Breast epithelium (tissue), 4 donors: ENCODE results near the gene PARP15. TPM values are rescaled to one million over a fixed set of nuclear protein-coding genes. Genes with fewer than 3 reads are reported as not detected.

ENCODE experiments used
- DNase-seq, 2 donors: peaks; one replicate each; pipeline ENCODE4 v3.0.0-alpha.2; 2019; ENCODE audit warnings: low spot score in 2 of 2
- H3K27ac ChIP-seq, 2 donors: fragments of 200-600 bp; sonication (generic) in 1 of 2; one replicate each; pipeline ENCODE4 v1.5.1; 2016 to 2019; ENCODE audit warnings: mild to moderate bottlenecking in 1 of 2
- H3K27me3 ChIP-seq, 2 donors: fragments of 200-600 bp; sonication (generic) in 1 of 2; one replicate each; pipeline versions ENCODE4 v1.5.1 to v1.6.0; 2017 to 2019; ENCODE audit warnings: control low read depth in 1 of 2, mild to moderate bottlenecking in 1 of 2
- H3K36me3 ChIP-seq: fragments of 200-600 bp; one replicate; pipeline ENCODE4 v1.5.1; 2019
- H3K4me1 ChIP-seq, 2 donors: fragments of 200-600 bp; sonication (generic); one replicate each; pipeline ENCODE4 v1.5.1; 2016 to 2019; ENCODE audit warnings: control low read depth in 1 of 2
- H3K4me3 ChIP-seq, 3 donors: fragments of 200-600 bp; sonication (generic); 1 replicate in 2 of 3; 2 replicates in 1 of 3; pipeline ENCODE4 v1.5.1; 2016 to 2019; ENCODE audit warnings: mild to moderate bottlenecking in 3 of 3, moderate library complexity in 2 of 3
- H3K9me3 ChIP-seq, 2 donors: fragments of 200-600 bp; sonication (generic) in 1 of 2; one replicate each; pipeline ENCODE4 v1.5.1; 2016 to 2019; ENCODE audit warnings: control low read depth in 1 of 2
- POLR2A ChIP-seq: fragments of 450-650 bp; IDR thresholded peaks from one replicate; pipeline ENCODE4 v1.6.1; 2016; ENCODE audit warnings: antibody characterized with exemption, mild to moderate bottlenecking, moderate library complexity
- POLR2AphosphoS5 ChIP-seq, 3 donors: sonication (generic); formaldehyde crosslinking; IDR thresholded peaks; one replicate each; pipeline ENCODE4 v1.6.1; 2017; ENCODE audit warnings: antibody characterized with exemption in 3 of 3
- intact Hi-C: fragments of 100-400 bp; cut with DNase I; formaldehyde crosslinking; loops from one replicate; pipeline ENCODE4 v1.15.1; 2023; ENCODE audit warnings: low total_unique reads
- total RNA-seq, 3 donors: library from RNA; depleted of rRNA; stranded (reverse); fragments of >200 nt; gene quantifications; one replicate each; pipeline ENCODE4 v1.1.0, GENCODE V29; 2016
- TF ChIP-seq, protein P1 (sequence below), 3 donors: fragments of 450-650 bp; IDR thresholded peaks; one replicate each; pipeline ENCODE4 v1.5.1; 2016 to 2017; ENCODE audit warnings: antibody characterized with exemption in 3 of 3, mild to moderate bottlenecking in 3 of 3, moderate library complexity in 3 of 3

The PARP15 gene
- total RNA-seq, 3 donors from 2014 or later, result 2.9 to 5.6 (median 5.4) TPM

- Histone ChIP-seq H3K27ac (no peak overlapping the region), H3K4me3 (no peak overlapping the region), H3K27me3 (no peaks in the 10 kb centered on the region), H3K4me1 (no peaks in the 10 kb centered on the region), H3K36me3 (no peaks in the 10 kb centered on the region), H3K9me3 (no peaks in the 10 kb centered on the region)
- intact Hi-C loops, result loop anchor here (1.0 kb wide), 1 partner anchor 11 kb away; no protein-coding TSS in a partner anchor
- TF ChIP-seq POLR2AphosphoS5 (IDR thresholded peaks at IDR 0.05), result no peak
- TF ChIP-seq, protein P1, sequence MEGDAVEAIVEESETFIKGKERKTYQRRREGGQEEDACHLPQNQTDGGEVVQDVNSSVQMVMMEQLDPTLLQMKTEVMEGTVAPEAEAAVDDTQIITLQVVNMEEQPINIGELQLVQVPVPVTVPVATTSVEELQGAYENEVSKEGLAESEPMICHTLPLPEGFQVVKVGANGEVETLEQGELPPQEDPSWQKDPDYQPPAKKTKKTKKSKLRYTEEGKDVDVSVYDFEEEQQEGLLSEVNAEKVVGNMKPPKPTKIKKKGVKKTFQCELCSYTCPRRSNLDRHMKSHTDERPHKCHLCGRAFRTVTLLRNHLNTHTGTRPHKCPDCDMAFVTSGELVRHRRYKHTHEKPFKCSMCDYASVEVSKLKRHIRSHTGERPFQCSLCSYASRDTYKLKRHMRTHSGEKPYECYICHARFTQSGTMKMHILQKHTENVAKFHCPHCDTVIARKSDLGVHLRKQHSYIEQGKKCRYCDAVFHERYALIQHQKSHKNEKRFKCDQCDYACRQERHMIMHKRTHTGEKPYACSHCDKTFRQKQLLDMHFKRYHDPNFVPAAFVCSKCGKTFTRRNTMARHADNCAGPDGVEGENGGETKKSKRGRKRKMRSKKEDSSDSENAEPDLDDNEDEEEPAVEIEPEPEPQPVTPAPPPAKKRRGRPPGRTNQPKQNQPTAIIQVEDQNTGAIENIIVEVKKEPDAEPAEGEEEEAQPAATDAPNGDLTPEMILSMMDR (IDR thresholded peaks at IDR 0.05), result no peak
- no peak for TF ChIP-seq POLR2A
- DNase-seq, result no peak
These were observed 24.7 kb downstream of the PARP15 start for GRCh38 chr3:122602011-122602710.

DNA sequence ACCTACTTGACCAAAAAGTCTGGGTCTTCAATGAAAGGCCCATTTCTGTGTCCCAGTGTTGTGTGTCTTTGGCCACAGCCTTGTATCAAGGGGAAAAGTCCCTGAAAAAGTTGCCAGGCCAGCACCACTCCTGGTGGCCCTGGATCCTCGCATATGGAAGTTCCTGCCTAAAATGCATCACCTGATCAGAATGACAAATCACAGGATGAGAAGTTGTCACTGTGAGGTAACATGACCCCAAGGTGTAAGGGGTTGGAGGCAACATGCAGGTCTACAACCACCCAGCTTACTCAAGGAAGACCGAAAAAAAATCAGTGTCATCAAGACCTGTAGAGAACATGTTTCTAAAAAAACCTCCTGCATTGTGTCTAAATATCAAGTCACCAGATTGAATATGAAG is 25.6 kb downstream of the PARP15 start:
- H3K27ac ChIP-seq, result no peak overlapping the region
- H3K27me3 ChIP-seq, result no peaks in the 10 kb centered on the region
- no peaks in the 10 kb centered on the region for H3K36me3 ChIP-seq
- H3K9me3 ChIP-seq, result no peaks in the 10 kb centered on the region
- DNase-seq, result no peak
- no peak overlapping the region for H3K4me3 ChIP-seq
- TF ChIP-seq POLR2A (no peak), POLR2AphosphoS5 (IDR thresholded peaks at IDR 0.05) (no peak)
- TF ChIP-seq, protein P1 (IDR thresholded peaks at IDR 0.05), result no peak
- H3K4me1 ChIP-seq, result no peaks in the 10 kb centered on the region
- intact Hi-C loops, result no loop called here

GRCh38 chr3:122606330-122606729 is 28.9 kb downstream of the PARP15 start:
- Histone ChIP-seq H3K9me3 (no peaks in the 10 kb centered on the region), H3K4me1 (no peaks in the 10 kb centered on the region), H3K4me3 (no peak overlapping the region), H3K27me3 (no peaks in the 10 kb centered on the region), H3K27ac (no peak overlapping the region), H3K36me3 (no peaks in the 10 kb centered on the region)
- DNase-seq, result no peak
- TF ChIP-seq POLR2AphosphoS5 (IDR thresholded peaks at IDR 0.05), result no peak
- no peak for TF ChIP-seq POLR2A
- TF ChIP-seq, protein P1 (IDR thresholded peaks at IDR 0.05), result no peak
- intact Hi-C loops, result no loop called here

DNA sequence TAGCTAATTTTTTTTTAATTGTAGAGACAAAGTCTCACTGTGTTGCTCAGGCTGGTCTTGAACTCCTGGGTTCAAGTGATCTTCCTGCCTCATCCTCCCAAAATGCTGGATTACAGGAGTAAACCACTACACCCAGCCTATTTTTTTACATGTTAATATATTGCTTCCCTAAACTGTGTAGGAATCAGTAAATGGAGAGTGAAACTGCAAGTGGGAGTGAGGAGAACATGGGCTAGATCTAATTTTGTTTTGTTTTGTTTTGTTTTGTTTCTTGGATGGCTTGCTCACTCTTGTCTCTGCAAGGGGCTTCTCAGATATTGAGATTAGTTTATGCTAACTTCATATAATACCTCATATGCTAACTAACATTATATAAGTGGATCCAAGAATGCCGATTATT is 31.5 kb downstream of the PARP15 start:
- intact Hi-C loops, result no loop called here
- H3K9me3 ChIP-seq, result no peaks in the 10 kb centered on the region
- no peak overlapping the region for H3K4me3 ChIP-seq
- DNase-seq, result no peak
- no peak for TF ChIP-seq POLR2AphosphoS5 (IDR thresholded peaks at IDR 0.05)
- no peak for TF ChIP-seq POLR2A
- TF ChIP-seq, protein P1 (IDR thresholded peaks at IDR 0.05), result no peak
- no peaks in the 10 kb centered on the region for H3K36me3 ChIP-seq
- no peak overlapping the region for H3K27ac ChIP-seq
- H3K27me3 ChIP-seq, result no peaks in the 10 kb centered on the region
- no peaks in the 10 kb centered on the region for H3K4me1 ChIP-seq

DNA sequence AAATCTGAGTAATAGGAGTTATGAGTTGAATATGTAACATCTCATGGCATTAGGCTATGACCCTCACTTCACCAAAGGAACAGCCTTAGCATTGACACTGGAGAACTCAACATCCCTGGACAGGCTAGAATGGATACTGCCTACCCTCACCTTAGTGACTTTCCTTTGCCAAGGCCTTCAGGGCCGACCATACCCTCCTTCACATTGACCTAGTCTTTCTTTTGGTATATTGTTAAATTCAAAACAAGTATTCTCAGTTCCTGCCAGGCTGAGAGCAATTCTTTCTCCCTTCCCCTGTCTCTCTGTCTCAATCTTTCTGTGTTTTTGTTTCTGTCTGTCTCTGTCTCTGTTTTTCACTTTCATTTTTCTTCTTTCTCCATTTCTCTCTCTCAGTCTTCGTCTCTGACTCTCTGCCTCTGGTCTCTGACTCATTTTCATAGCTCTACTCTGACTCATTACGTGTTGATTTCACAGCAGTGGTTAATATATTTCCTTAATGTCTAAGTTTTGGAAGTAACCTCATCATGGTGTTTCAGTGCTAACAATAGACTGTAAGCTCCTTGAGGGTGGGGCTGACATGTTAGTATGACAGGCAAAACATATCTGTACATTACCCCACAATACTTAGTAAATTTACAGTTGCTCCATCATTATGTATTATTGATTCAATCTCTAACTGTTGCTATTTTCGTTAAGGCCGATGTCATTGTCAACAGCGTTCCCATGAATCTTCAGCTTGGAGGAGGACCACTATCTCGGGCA is 32.5 kb downstream of the PARP15 start:
- DNase-seq, result no peak
- Histone ChIP-seq H3K9me3 (no peaks in the 10 kb centered on the region), H3K27ac (no peak overlapping the region), H3K4me3 (no peak overlapping the region), H3K27me3 (no peaks in the 10 kb centered on the region), H3K36me3 (no peaks in the 10 kb centered on the region), H3K4me1 (no peaks in the 10 kb centered on the region)
- intact Hi-C loops, result no loop called here
- TF ChIP-seq, protein P1 (IDR thresholded peaks at IDR 0.05), result no peak
- TF ChIP-seq POLR2AphosphoS5 (IDR thresholded peaks at IDR 0.05), result no peak
- no peak for TF ChIP-seq POLR2A
